Right lobe of liver (tissue), 4 donors: ENCODE data around the gene RNF166.

Experiments
- POLR2A ChIP-seq: fragments of 450-650 bp; IDR thresholded peaks from one replicate; pipeline ENCODE4 v1.6.1; 2017; ENCODE audit warnings: antibody characterized with exemption, mild to moderate bottlenecking
- TF ChIP-seq, protein P1 (sequence below), 4 donors: fragments of 200-600 bp in 3 of 4; fragments of 450-650 bp in 1 of 4; IDR thresholded peaks; one replicate each; pipeline versions ENCODE4 v1.5.1 to v1.8.0; 2016 to 2022; ENCODE audit warnings: antibody characterized with exemption in 4 of 4, mild to moderate bottlenecking in 2 of 4
- donor health status: DM: no; HTN: no; CAD: no.
- donor health status: DM: no; HTN: no; CAD: no.
- donor health status: DM: no; HTN: yes; CAD: no.

GRCh38 chr16:88713054-88713453 lies 6.8 kb upstream of the RNF166 start:
- TF ChIP-seq, protein P1, sequence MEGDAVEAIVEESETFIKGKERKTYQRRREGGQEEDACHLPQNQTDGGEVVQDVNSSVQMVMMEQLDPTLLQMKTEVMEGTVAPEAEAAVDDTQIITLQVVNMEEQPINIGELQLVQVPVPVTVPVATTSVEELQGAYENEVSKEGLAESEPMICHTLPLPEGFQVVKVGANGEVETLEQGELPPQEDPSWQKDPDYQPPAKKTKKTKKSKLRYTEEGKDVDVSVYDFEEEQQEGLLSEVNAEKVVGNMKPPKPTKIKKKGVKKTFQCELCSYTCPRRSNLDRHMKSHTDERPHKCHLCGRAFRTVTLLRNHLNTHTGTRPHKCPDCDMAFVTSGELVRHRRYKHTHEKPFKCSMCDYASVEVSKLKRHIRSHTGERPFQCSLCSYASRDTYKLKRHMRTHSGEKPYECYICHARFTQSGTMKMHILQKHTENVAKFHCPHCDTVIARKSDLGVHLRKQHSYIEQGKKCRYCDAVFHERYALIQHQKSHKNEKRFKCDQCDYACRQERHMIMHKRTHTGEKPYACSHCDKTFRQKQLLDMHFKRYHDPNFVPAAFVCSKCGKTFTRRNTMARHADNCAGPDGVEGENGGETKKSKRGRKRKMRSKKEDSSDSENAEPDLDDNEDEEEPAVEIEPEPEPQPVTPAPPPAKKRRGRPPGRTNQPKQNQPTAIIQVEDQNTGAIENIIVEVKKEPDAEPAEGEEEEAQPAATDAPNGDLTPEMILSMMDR (IDR thresholded peaks at IDR 0.05), result no peak
- no peak for TF ChIP-seq POLR2A
